GM12872 (cell line): ENCODE data around the gene GNS.

ENCODE experiments used
- CTCF ChIP-seq: IDR thresholded peaks from 3 replicates; pipeline ENCODE4 v1.5.1; 2011; ENCODE audit warnings: low read depth, mild to moderate bottlenecking, low read length, moderate library complexity; ENCODE audit not compliant: insufficient read depth

GNS gene

GRCh38 chr12:64688715-64689114, 70.5 kb downstream of the GNS start:
- no peak for TF ChIP-seq CTCF

- no peak for TF ChIP-seq CTCF
Measured at GRCh38 chr12:64688219-64688618, 71.0 kb downstream of the GNS start.

- no peak for TF ChIP-seq CTCF
Measured at GRCh38 chr12:64687816-64688215, 71.4 kb downstream of the GNS start.

GRCh38 chr12:64685605-64686004, 73.6 kb downstream of the GNS start:
- no peak for TF ChIP-seq CTCF

GRCh38 chr12:64685050-64685449, 74.2 kb downstream of the GNS start:
- TF ChIP-seq CTCF: no peak

GRCh38 chr12:64683816-64684543, 75.2 kb downstream of the GNS start:
- no peak for TF ChIP-seq CTCF

- TF ChIP-seq CTCF: no peak
Measured at GRCh38 chr12:64682572-64683277, 76.5 kb downstream of the GNS start.
